ENCODE data around the gene IDI2.
A peak's percentile ranks its signal among the peaks of the same experiment; 100 is the strongest.

IDI2 gene

DNA sequence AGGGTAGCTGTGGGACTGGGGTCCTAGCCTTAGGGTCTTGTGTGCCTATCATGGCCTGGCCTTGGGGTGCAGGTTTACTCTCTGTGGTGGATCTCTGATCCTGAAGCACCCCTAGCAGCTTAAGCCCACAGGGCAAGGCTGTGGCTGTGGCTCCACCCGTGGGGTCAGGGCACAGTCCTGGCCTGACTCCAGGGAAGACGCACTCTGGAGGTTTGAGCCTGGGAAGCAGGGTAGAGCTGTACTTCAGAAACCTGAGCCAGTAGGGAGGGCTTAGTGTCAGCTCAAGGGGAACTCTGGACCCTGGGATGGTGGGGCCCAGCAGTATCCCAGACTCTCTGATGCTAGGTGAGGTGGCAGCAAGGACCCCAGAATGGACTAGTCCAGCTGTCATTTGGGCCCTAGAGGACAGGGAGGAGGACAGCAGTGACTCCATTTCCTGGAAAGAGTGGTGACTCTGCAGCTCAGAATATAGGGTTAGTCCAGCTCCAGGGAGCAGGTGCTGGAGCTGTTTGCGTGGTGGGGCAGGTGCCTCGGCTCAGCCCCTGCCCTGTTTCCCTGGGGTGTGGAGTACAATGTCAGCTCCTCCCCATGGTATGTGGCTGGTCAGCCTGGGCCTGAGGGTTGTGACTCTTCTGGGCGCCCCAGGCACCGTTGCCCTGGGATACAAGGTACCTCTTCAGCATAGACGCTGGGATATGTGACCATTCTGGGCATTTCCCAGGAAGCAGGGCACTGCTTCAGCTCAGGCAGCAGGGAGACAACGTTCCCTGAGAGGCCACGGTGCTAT is 21.6 kb downstream of the IDI2 start:
- DNase-seq = no peak

DNA sequence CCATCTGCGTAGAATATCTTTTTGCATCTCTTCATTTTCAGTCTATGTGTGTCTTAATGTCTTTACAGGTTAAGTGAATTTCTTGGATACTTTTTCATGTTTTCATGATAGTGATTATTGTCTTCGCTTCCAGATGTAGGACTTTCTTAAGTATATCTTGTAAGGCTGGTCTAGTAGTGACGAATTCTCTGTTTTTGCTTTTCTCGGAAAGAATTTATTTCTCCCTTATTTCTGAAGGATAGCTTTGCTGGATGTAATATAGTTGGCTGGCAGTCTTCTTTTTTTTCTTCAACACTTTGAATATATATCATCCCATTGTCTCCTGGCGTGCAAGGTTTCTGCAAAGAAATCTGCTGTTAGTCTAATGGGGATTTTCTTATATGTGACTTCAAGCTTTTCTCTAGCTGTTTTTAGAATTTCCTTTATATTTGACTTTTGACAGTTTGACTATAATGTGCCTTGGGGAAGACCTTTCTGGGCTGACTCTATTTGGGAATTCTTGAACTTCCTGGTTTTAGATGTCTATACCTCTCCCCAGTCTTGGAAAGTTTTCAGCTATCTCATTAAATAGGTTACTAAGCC is 23.1 kb downstream of the IDI2 start:
- no peak for DNase-seq

DNA sequence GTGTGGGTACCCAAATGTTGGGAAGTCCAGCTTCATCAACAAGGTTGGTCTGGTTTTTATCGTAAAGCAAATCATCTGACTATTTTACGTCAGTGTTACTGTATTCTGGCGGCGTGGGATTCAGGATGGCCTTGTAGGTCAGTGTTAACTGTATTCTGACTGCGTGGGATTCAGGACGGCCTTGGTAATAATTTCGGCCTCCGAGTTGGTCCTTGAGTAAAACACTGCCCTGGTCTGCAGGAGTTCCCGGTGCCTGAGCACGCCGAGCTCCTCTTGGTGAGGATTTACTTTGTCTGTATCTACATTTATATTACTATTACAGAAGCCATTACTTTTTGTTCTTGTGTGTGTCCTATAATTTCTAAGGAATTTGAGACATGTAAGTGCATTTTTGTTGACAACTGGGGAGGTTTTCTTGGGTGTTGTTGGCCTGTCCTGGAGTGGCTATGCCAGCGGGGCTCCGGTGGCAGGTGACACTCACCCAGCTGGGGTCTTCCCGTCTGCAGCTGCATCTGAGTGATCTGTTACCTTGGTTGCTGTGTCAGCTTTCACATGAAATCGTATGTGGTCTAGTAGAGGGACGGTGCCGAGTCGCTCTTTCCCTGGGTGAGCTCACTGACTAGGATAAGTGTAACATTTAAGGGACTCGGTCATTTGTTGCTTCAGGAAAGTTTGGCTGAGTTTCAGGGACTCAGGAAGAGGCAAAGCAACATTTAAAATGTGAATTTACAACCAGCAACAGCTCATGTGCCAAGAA is 28.2 kb downstream of the IDI2 start:
- no peak for DNase-seq

DNA sequence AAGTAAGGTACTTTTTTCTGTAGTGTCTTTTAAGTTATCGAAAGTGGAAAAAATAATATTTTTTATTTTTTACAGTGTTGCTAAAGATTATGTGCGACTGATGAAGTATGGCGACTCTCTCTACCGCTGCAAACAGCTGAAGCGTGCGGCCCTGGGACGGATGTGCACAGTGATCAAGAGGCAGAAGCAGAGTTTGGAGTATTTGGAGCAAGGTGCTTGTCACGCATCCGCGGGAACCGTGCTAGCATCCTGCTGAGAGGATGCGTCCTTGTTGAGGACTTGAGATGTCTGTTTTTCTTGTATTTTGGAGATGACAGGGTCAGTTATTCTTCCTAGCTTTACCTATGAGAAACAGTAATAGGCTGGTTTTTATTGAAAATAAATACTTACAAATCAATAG is 29.6 kb downstream of the IDI2 start:
- no peak for DNase-seq

DNA sequence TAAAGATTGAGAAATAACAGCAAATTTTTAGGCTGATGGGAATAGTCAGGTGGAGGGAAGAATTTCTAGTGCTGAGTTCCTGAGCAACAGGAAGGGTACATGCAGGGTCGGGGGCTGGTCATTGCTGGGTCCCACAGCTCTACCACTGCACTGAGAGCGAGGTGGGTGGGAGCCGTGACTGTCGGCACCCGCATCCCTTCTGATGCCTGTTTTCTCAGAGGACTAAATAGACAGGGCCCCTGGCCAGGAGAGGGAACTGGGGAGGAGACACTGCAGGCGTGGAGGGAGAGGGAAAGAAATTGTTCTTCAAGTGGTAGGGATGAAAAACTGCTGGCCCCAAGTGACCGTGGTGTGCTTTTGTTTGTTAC is 30.1 kb downstream of the IDI2 start:
- DNase-seq = no peak

DNA sequence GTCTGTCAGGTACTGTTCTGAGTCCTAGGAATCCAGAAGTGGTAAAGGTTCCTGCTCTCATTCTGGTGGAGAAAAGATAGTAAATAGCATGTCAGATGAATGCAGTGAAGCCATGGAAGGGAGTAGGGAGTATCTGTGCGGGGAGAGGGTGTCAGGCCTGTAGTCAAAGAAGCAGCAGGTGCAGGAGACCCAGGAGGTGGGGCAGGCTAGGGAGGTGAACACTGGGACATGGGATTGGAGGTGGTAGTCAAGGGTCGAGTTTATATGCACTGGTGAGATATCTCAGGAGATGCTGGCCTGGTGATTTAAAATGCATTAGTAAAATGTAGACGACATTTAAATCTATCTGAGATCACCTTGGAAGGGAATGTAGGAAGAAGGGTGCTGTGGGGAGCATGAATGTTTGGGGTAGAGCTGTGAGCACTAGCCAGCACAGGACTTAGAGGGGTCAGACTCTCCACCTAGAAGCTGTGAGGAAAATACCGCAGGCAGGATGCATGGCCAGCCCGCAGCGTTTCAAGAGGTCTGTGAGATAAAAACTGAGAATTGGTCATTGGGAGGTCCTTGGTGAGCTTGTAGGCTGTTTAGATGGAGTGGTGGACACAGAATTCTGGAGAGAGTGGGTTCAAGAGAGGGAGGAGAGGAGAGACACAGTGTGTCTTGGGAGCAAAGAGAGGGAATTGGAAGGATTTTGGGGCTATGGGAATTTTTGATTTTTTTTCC is 30.7 kb downstream of the IDI2 start:
- DNase-seq = no peak

DNA sequence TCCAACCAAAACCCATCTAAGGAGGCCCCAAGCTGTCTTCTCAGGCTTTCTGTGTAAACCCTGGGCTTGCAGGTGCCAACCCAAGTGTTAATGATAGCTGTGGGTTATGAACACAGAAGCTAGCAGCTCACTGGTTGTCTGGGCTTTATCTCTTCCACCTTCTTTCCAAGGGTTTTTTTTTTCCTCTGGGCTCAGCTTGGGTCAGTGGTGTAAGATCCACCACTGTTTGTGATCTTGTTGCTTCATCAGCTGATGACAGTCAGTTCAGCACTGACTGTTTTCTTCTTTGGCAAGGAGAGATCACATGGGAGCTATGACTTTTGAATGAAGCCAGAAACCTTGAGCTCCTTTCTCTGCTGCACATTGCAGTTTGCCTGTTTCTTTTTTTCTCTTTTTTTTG is 32.8 kb downstream of the IDI2 start:
- no peak for DNase-seq

DNA sequence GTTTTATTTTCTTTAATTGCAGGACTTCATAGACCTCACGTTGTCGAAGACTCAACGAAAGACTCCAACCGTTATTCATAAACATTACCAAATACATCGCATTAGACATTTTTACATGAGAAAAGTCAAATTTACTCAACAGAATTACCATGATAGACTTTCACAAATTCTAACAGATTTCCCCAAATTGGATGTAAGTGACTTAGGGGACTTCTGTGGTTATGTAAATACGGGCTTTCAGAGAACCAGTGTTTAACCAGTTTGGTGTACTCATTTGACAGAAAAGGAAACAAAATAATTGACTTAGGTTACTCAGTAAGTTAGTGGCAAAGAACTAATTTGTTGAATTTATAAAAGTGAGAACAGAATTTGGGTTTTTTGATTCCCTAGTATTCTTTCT is 33.2 kb downstream of the IDI2 start:
- DNase-seq = no peak

DNA sequence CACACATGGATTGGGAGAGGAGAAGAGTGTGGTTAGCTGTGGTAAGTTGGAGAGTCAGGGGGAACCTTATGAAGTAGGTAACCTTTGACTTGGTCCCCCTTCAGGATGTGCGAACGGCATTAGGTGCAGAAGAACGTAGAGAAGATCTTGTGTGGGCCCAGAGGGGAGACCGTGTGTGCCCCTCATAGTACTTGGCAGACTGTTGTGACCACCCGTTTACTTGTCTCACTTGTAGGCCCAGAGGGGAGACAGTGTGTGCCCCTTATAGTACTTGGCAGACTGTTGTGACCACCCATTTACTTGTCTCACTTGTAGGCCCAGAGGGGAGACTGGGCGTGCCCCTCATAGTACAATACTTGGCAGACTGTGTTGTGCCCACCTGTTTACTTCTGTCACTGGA is 34.9 kb downstream of the IDI2 start:
- DNase-seq = no peak

DNA sequence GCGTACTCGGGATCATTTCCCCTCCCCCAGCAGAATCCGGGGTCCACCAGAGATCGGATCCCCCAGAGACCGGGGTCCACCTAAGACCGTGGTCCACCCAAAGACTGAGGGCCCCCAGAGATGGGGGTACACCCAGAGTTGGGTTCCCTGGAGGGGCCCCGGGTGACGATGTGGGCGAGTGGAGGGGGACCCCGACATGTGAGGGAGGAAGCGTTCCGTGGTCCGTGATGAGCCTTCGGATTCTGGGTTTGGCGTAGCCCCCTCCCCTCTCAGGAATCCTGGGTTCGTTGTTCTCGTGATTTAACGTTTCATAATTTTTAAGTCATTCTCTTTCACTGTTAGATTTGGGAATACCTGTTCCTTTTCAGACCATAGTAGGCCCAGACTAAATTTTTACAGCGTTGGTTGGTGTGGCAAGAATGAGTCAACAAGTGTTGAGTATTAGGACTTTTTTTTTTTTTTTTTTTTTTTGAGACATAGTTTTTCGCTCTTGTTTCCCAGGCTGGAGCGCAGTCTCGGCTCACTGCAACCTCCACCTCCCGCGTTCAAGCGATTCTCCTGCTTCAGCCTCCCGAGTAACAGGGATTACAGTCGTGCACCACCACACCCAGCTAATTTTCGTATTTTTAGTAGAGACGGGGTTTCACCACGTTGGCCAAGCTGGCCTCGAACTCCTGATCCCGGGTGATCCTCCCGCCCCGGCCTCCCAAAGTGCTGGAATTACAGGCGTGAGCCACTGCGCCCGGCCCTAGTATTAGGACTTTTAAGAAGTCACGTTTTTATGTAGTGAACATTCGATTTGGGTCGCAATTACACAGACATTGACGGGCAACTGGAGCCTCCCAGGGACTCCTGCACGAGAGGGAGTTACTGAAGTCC is 36.8 kb downstream of the IDI2 start:
- DNase-seq = peak; percentile 53

DNA sequence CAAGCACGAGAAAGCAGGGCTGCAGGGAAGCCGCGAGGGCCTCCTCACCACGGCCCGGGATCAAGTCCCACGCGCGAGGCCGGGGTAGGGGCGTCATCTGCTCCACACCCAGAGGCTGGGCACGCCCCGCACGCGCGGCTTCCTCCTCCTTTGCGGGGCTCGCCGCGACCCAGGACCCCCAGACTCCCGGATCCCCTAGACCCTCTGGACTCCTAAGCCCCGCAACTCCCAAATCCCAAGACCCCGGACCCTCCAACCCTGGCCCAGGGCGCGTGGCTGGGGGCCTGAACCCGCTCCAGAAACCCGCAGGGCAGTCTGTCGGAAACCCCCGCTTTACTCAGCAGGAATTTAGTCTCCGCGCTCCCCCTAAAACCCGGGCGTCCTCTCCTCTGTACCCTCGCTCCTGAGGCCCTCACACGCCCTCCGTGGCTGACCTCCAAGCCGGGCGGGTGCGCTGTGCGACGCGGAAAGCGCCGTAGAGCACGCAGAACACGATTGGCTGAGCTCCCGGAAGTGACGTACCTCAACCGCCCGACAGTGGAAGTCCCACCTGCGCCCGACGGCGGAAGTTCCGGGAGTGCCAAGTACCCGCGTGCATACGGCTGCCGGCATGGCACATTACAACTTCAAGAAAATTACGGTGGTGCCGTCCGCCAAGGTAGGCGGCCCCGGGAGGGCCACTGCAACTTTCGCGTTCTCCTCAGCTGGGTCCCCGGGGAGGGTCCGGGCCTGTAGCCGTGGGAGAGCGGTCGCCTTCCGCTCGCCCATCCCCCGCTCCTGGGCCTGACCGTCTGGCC is 37.6 kb downstream of the IDI2 start, which contains the start of gene GTPBP4:
GTPBP4 (plus strand) TSS at position 565 of the 797 bp plus-strand sequence; CDS start at position 611, 46 bp downstream.
- peak; percentile 100 for DNase-seq

DNA sequence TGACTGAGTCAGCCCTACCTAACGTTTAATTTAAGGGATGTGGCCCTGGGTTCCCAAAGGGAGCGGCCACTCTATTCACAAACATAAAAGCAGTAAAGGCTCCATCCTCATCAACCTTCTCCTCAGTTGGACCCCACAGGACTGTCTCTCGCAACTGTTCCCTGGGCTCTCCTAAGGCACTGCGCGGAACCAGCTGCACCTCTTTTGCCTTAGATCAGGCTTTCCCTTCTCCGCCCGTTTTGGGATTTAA is 38.1 kb downstream of the IDI2 start:
- DNase-seq = no peak

DNA sequence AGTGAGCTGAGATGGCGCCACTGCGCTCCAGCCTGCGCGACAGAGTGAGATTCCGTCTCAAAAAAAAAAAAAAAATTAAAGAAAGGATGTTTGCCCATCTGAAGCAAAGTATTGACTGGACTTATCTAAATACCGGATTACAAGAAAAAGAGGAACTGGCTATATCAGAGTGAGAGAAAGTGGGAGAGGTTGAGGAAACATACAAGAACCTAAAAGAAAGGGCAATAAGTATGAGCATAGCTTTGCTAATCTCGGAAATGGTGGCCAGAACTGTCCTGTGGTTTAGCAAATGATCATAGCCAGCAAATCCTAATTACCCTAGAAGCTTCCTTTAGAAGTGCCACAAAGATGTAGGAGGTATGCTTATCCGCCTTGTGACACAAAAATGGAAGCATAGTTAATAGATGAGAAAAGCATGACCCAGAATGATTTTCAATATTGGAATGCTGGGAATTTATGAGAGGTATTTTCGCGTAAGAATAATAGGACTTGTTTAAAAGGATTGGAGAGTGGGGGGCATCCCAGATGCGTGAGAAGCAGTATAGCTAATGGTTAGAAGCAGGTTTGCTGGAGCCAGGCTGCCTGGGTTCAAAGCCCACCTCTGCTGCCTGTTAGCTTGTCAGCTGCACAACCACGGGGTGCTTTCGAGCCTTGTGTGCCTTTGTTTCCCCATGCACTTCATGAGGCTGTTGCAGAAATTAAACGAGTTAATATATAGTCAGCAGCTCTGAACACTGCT is 38.6 kb downstream of the IDI2 start:
- peak; percentile 40 for DNase-seq

DNA sequence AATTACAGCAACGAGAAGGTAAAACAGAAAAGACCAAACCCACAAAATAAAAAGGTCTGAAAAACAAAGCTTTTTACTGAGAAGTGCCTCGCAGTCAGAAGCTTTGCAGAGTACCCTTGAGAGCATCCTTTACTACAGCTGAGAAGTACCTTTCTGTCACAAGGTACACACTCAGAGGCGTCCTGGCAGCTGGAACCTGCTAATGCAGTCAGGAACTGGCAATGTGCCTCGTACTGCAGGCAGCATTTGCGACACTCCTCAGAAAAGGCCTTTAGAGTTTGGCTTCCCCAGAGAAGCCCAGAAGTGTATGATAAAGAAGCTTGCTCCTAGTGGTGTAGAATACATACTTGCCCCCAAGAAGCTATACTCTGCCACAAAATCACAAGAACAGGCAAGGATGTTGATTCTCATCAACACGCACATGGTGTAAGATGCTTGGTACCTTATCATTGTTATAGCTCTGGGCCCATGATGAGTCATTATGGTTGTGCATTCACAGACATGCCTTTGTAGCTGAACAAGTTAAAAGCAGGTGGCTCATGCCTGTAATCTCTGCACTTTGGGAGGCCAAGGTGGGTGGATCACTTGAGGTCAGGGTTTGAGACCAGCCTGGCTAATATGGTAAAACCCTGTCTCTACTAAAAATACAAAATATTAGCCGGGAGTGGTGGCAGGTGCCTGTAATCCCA is 39.4 kb downstream of the IDI2 start:
- DNase-seq = peak; percentile 97

DNA sequence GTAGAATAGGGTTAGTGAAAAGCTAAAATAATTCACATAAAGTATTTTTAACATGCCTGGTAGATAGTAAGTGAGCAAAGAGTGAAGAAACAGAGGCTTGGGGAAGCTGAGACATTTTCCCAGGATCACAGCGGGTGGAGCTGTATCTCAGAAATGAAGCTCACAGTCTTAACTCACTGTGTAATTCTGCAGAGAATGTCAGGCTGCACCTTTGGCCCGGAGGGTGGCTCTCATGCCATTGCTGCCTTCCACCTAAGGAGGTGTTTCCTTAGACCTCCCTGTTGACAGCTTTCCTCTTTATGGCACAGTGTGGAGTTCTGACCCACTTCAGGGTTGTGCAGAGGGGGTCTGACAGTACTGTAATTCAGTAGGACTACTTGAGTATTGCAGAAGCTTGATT is 40.3 kb downstream of the IDI2 start:
- no peak for DNase-seq

DNA sequence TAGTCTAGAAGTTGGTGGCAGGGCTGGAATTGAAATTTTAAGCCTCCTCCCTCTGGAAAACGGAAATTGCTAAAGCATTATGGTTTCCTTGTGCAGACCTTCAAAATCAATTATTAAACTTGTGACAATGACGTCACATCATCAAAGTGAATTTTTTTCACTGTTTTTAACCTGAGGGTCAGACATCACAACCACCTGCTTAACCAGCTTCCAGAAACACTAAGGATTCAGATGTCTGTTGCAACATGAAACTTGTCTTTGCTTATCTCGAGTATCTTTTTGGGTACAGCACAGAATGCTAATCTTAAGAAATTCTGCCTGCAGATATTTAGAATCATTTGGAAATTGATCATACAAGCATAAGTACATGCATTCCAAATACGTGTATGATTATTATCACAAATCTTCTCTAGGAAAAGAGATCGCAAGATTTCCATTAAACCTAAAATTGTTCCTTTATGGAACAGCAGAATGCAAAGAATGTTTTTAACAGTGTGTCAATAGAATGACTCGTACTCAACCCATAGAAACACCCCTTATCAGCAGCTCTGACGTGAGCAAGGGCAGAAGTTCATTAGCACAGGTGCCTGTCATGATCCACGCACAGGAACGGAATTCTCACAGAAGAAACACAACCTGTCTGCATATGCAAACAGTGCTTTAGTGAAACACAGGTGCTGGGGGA is 41.5 kb downstream of the IDI2 start:
- peak; percentile 67 for DNase-seq

DNA sequence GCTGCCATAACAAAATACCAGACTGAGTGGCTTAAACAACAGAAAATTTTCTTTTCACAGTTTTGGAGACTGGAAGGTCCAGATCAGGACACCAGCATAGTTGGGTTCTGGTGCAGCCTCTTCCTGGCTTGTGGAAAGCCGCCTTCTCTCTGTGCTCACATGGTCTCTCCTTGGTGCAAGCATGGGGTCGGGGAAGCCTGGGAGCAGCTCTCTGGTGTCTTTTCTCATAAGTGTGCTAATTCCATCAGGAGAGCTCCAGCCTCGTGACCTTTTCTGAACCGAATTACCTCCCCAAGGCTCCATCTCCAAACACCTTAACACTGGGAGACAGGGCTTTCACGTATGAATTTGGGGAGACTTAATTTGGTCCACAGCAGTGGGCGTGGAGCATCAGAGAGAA is 42.3 kb downstream of the IDI2 start:
- no peak for DNase-seq

DNA sequence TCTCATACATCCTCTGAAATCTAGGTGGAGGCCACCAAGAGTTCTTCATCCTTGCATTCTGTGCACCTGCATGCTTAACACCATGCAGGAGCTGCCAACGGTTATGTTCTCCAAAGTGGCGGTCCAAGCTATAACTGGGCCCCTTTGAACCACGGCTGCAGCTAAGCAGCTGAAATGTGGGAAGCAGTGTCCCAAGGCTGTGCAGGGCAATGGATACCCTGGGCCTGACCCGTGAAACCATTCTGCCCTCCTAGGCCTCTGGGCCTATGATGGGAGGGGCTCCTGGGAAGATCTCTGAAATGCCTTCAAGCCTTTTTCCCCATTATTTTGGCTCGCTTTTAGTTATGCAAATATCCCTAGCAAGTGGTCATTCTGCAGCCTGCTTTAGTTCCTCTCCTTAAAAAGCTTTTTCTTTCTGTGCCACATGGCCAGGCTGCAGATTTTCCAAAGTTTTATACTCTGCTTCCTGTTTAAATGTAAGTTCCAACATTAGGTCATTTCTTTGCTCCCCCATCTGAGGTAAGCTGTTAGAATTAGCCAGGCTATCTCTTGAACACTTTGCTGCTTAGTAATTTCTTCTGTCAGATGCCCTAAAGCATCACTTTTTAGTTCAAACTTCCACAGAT is 45.1 kb downstream of the IDI2 start:
- no peak for DNase-seq

DNA sequence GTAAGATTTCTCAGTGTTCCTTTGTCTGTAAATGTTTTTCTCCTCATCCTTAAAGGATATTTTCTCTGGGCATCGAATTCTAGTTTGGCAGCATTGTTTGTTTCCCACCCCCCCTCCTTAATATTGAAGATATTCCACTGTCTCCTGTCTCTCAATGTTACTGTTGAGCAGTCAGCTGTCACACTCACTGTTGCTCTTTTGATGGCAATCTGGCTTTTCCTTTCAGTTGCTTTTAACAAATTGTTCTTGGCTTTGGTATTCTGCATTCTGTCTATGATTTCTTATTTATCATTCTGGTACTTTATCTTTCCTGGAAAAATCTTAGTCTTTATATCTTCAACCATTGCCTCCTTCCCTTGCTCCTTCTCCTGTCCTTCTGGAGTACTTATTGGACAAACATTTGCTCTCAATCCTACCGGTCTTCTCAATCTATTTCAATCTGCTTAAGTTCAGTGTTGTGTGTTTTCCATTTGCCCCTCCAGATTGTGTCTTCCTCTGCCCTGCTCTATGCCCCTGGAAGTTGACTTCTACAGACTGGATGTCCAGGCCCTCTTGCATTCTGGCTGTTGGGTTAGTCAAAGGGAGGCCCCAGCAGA is 46.7 kb downstream of the IDI2 start:
- peak; percentile 60 for DNase-seq
